Esophagus mucosa (tissue), 1 donor: ENCODE data around the gene ACAT1. TPM values are rescaled to one million over a fixed set of nuclear protein-coding genes. Genes with fewer than 3 reads are reported as not detected.
"Not testable (repeated sequence)": the region's sequence is repeated elsewhere in the genome, so short reads cannot be mapped to it uniquely, and the experiment has no call there.

Source experiments
- ATAC-seq: fragments of 200-7000 bp; cut with Tn5 transposase; one replicate; pipeline ENCODE4 v1.9.1; 2020
- total RNA-seq: library from RNA; stranded (reverse); gene quantifications from one replicate; pipeline ENCODE4 v1.2.4, GENCODE V29; 2023
- donor health status: DM: yes; HTN: yes; CAD: no.

Gene ACAT1
- total RNA-seq, result 27.7 TPM

GRCh38 chr11:108121274-108122155 lies at the start of gene ACAT1:
Gene ACAT1, plus strand, starts transcription at chr11:108121567. Its CDS starts 40 bp downstream, at chr11:108121607.
- ATAC-seq, result peak; percentile 97

GRCh38 chr11:108084811-108085210 lies 36.6 kb upstream of the ACAT1 start:
- ATAC-seq, result no peak

- ATAC-seq, result no peak
Measured at GRCh38 chr11:108085672-108086071, 35.7 kb upstream of the ACAT1 start.

GRCh38 chr11:108092134-108092533 lies 29.2 kb upstream of the ACAT1 start:
- no peak for ATAC-seq

- ATAC-seq, result no peak
Measured at GRCh38 chr11:108093128-108093904, 28.1 kb upstream of the ACAT1 start.

GRCh38 chr11:108097179-108097578 lies 24.2 kb upstream of the ACAT1 start:
- no peak for ATAC-seq

GRCh38 chr11:108101090-108101775 lies 20.1 kb upstream of the ACAT1 start:
- ATAC-seq, result peak; percentile 98

- no peak for ATAC-seq
Measured at GRCh38 chr11:108111126-108111525, 10.2 kb upstream of the ACAT1 start.

GRCh38 chr11:108112057-108112456 lies 9.3 kb upstream of the ACAT1 start:
- no peak for ATAC-seq

GRCh38 chr11:108115500-108116140 lies 5.7 kb upstream of the ACAT1 start:
- ATAC-seq, result peak; percentile 71

- no peak for ATAC-seq
Measured at GRCh38 chr11:108117746-108118371, 3.5 kb upstream of the ACAT1 start.

GRCh38 chr11:108120936-108121273 lies 462 bp upstream of the ACAT1 start:
- ATAC-seq, result not testable (repeated sequence)

- ATAC-seq, result no peak
Measured at GRCh38 chr11:108122166-108122628, 830 bp downstream of the ACAT1 start.

- ATAC-seq, result no peak
Measured at GRCh38 chr11:108125096-108125495, 3.7 kb downstream of the ACAT1 start.

GRCh38 chr11:108128772-108129171 lies 7.4 kb downstream of the ACAT1 start:
- no peak for ATAC-seq

- no peak for ATAC-seq
Measured at GRCh38 chr11:108131993-108132392, 10.6 kb downstream of the ACAT1 start.

GRCh38 chr11:108132993-108133538 lies 11.7 kb downstream of the ACAT1 start:
- ATAC-seq, result not testable (repeated sequence)

GRCh38 chr11:108135845-108136544 lies 14.6 kb downstream of the ACAT1 start:
- peak; percentile 64 for ATAC-seq

GRCh38 chr11:108137212-108137611 lies 15.8 kb downstream of the ACAT1 start:
- ATAC-seq, result no peak

GRCh38 chr11:108142304-108142703 lies 20.9 kb downstream of the ACAT1 start:
- no peak for ATAC-seq

GRCh38 chr11:108144615-108145014 lies 23.2 kb downstream of the ACAT1 start:
- no peak for ATAC-seq
